Endothelial cell of umbilical vein (primary cell): Measurements from ENCODE around the gene GLP1R. TPM values are rescaled to one million over a fixed set of nuclear protein-coding genes. Genes with fewer than 3 reads are reported as not detected.

Source experiments
- BruUV-seq: library from RNA; stranded (reverse); fragments of 400-500 nt; replicated peaks from 2 replicates; lab custom pipeline; 2021; lab: Mats Ljungman, UMichigan
- CTCF ChIA-PET: fragments of 300-600, 350-600 bp; sonication (Branson Sonifier 250); formaldehyde crosslinking; loops from one replicate; lab custom pipeline; 2021; ENCODE audit warnings: antibody characterized with exemption, inconsistent platforms; lab: Charles Lee
- POLR2A ChIA-PET: fragments of 300-600, 350-600 bp; sonication (Branson Sonifier 250); formaldehyde crosslinking; loops from one replicate; lab custom pipeline; 2021; ENCODE audit warnings: antibody characterized with exemption, inconsistent platforms; lab: Charles Lee
- DNase-seq: peaks from one replicate; pipeline ENCODE4 v3.0.0-alpha.2; 2011; ENCODE audit warnings: low read depth, low spot score
- FAIRE-seq: peaks from 2 replicates; lab custom pipeline; 2011; peaks lifted over from hg19 to GRCh38; lab: Jason Lieb, UNC
- H2AFZ ChIP-seq: 2 replicates; pipeline ENCODE4 v1.6.0; 2012; ENCODE audit warnings: low read depth, low read length, control low read depth, inconsistent platforms
- H3K27ac ChIP-seq: 2 replicates; pipeline ENCODE4 v1.5.1; 2011; ENCODE audit warnings: low read depth, mild to moderate bottlenecking, control low read depth, low read length, moderate library complexity; ENCODE audit not compliant: insufficient read depth
- H3K27me3 ChIP-seq, 2 experiments: 2 replicates each; pipeline versions ENCODE4 v1.6.0 to v1.6.1; 2011; ENCODE audit warnings: low read length in 2 of 2, mixed read lengths in 1 of 2; ENCODE audit not compliant: control insufficient read depth in 2 of 2, insufficient read depth in 2 of 2
- H3K36me3 ChIP-seq, 2 experiments: 2 replicates in 1 of 2; 3 replicates in 1 of 2; pipeline ENCODE4 v1.5.1; 2011; ENCODE audit warnings: low read length in 2 of 2, mild to moderate bottlenecking in 1 of 2, moderate library complexity in 1 of 2; ENCODE audit not compliant: control insufficient read depth in 2 of 2, insufficient read depth in 2 of 2; ENCODE audit errors: extremely low read depth in 1 of 2
- H3K4me1 ChIP-seq: 3 replicates; pipeline ENCODE4 v1.5.1; 2011; ENCODE audit warnings: mild to moderate bottlenecking, low read length; ENCODE audit not compliant: control insufficient read depth, insufficient read depth; ENCODE audit errors: extremely low read depth
- H3K4me2 ChIP-seq: 2 replicates; pipeline ENCODE4 v1.6.1; 2011; ENCODE audit warnings: low read length, control low read depth, mixed read lengths; ENCODE audit not compliant: insufficient read depth
- H3K4me3 ChIP-seq, 3 experiments: fragments of 200-600 bp in 1 of 3; sonication (generic), shearing (Covaris generic) in 1 of 3; replicated peaks in 1 of 3; 2 replicates each; pipeline ENCODE4 v1.5.1; 2011 to 2016; ENCODE audit warnings: control low read depth in 3 of 3, low read length in 3 of 3, mild to moderate bottlenecking in 2 of 3, inconsistent platforms in 1 of 3, low read depth in 1 of 3, moderate library complexity in 1 of 3; ENCODE audit not compliant: insufficient read depth in 1 of 3
- H3K79me2 ChIP-seq: 2 replicates; pipeline ENCODE4 v1.6.0; 2012; ENCODE audit warnings: low read length, inconsistent platforms; ENCODE audit not compliant: control insufficient read depth, insufficient read depth
- H3K9ac ChIP-seq: replicated peaks from 2 replicates; pipeline ENCODE3; 2011; ENCODE audit warnings: low read length, control low read depth; ENCODE audit not compliant: insufficient read depth; ENCODE audit errors: extremely low read depth
- H3K9me1 ChIP-seq: replicated peaks from 3 replicates; pipeline ENCODE4 v1.6.0; 2011; ENCODE audit warnings: mild to moderate bottlenecking, low read length; ENCODE audit not compliant: control insufficient read depth, insufficient read depth; ENCODE audit errors: extremely low read depth
- H3K9me3 ChIP-seq: replicated peaks from 2 replicates; pipeline ENCODE4 v1.5.1; 2012; ENCODE audit warnings: low read length, inconsistent platforms; ENCODE audit not compliant: control insufficient read depth, insufficient read depth
- H4K20me1 ChIP-seq: replicated peaks from 2 replicates; pipeline ENCODE3; 2011; ENCODE audit warnings: mild to moderate bottlenecking, low read length; ENCODE audit not compliant: control insufficient read depth, insufficient read depth; ENCODE audit errors: extremely low read depth
- EZH2 ChIP-seq: IDR thresholded peaks from 2 replicates; pipeline ENCODE4 v1.6.1; 2012; ENCODE audit warnings: borderline replicate concordance, low read depth, mild to moderate bottlenecking, moderate library complexity, low read length, inconsistent platforms; ENCODE audit not compliant: severe bottlenecking
- FOS ChIP-seq: IDR thresholded peaks from 2 replicates; pipeline ENCODE4 v1.6.1; 2011; ENCODE audit warnings: mild to moderate bottlenecking, low read length, moderate library complexity, borderline replicate concordance; ENCODE audit not compliant: insufficient read depth
- JUN ChIP-seq: IDR thresholded peaks from 2 replicates; pipeline ENCODE4 v1.6.1; 2011; ENCODE audit warnings: borderline replicate concordance, low read depth; ENCODE audit not compliant: insufficient read length, insufficient read depth
- MYC ChIP-seq: IDR thresholded peaks from one replicate; pipeline ENCODE4 v1.6.1; 2011; ENCODE audit warnings: mild to moderate bottlenecking, low read depth, low read length
- POLR2A ChIP-seq: IDR thresholded peaks from 2 replicates; pipeline ENCODE4 v1.6.1; 2012; ENCODE audit warnings: low read depth, mild to moderate bottlenecking, control low read depth, low read length
- POLR2AphosphoS5 ChIP-seq: IDR thresholded peaks from 2 replicates; pipeline ENCODE4 v1.6.1; 2012; ENCODE audit warnings: low read depth, mild to moderate bottlenecking, control low read depth, low read length, moderate library complexity; ENCODE audit not compliant: insufficient read depth
- dilution Hi-C: fragments of 300-500 bp; cut with MboI; formaldehyde crosslinking; loops from one replicate; pipeline ENCODE4 v1.15.0; 2019; ENCODE audit warnings: low sequenced_read_pairs; ENCODE audit not compliant: extremely low pct_ligation_motif_present
- intact Hi-C: fragments of 100-400 bp; cut with micrococcal nuclease; formaldehyde crosslinking; loops from one replicate; pipeline ENCODE4 v1.10.0; 2022
- polyA plus RNA-seq, 4 experiments: library from polyadenylated mRNA; depleted of rRNA in 3 of 4; stranded (reverse) in 3 of 4; unstranded in 1 of 4; fragments of >200 nt; gene quantifications; 2 replicates each; pipeline versions ENCODE4 v1.2.1 to v1.2.3, GENCODE V29; 2011 to 2012; ENCODE audit warnings: missing spikeins in 1 of 4
- total RNA-seq: library from RNA; stranded (reverse); gene quantifications from 2 replicates; pipeline ENCODE4 v1.2.3, GENCODE V29; 2021
- TF ChIP-seq, protein P1 (sequence below), 2 donors: IDR thresholded peaks; 1 replicate in 1 of 2; 2 replicates in 1 of 2; pipeline ENCODE4 v1.5.1; 2011; ENCODE audit warnings: low read length in 2 of 2, mild to moderate bottlenecking in 2 of 2, moderate library complexity in 2 of 2, control low read depth in 1 of 2, inconsistent platforms in 1 of 2, low read depth in 1 of 2; ENCODE audit not compliant: insufficient read depth in 1 of 2; ENCODE audit errors: extremely low read depth in 1 of 2

GLP1R gene
- total and polyA plus RNA-seq, 2 donors (not counting 3 experiments of a cell fraction or from before 2014, with no cell fraction given): not detected

DNA sequence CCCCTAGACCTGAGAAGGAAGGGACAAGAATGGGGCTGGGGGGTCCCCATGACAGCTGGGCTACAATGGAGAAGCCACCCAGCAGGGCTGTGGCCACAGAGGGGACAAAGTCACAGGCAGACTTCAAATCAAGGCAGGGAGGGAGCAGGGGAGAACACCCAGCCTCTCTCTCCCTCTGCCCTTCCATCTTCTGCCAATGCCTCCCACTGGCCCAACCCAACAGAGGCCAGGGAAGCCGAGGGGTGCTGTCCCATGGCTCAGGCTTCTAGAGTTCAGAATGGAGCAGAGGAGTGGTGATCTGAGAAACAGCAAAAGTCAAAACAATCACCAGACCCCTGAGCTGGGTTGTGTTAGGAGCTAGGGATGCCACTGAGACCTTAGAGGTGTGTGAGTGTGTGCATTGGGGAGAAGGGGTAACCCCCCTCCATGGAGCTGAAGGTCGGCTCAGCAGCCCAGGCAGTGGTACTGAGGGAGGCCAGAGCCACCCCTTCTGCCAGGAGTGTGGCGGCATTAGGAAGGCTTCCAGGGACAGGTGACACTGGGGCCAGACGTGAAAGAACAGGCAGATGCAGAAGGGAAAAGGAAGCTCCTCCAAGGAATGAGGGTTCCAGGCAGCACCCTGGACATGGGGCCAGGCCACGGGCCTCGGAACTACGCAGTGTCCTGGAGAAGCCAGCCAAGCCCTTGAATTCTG, 12.0 kb downstream of the GLP1R start:
- FAIRE-seq (no peak), DNase-seq (no peak)
- Histone ChIP-seq H3K9ac (no peak overlapping the region), H3K4me1 (no peaks in the 10 kb centered on the region), H3K4me3 (no peak overlapping the region), H3K9me3 (no peaks in the 10 kb centered on the region), H2AFZ (no peak overlapping the region), H3K36me3 (no peaks in the 10 kb centered on the region), H3K9me1 (no peaks in the 10 kb centered on the region), H4K20me1 (no peaks in the 10 kb centered on the region), H3K79me2 (no peaks in the 10 kb centered on the region), H3K27ac (no peak overlapping the region), H3K27me3 (peaks cover 0 to 4% of the 10 kb centered on the region in 2 experiments), H3K4me2 (no peak overlapping the region)
- ChIA-PET POLR2A (no interaction called here), CTCF (interaction anchor here (2.0 kb wide), 1 partner anchor 10 kb away, joined by 6 read pairs; no protein-coding TSS in a partner anchor)
- BruUV-seq: no TSS peak
- no peak for TF ChIP-seq POLR2AphosphoS5
- no peak for TF ChIP-seq FOS
- no peak for TF ChIP-seq MYC
- TF ChIP-seq JUN: no peak
- TF ChIP-seq, protein P1, sequence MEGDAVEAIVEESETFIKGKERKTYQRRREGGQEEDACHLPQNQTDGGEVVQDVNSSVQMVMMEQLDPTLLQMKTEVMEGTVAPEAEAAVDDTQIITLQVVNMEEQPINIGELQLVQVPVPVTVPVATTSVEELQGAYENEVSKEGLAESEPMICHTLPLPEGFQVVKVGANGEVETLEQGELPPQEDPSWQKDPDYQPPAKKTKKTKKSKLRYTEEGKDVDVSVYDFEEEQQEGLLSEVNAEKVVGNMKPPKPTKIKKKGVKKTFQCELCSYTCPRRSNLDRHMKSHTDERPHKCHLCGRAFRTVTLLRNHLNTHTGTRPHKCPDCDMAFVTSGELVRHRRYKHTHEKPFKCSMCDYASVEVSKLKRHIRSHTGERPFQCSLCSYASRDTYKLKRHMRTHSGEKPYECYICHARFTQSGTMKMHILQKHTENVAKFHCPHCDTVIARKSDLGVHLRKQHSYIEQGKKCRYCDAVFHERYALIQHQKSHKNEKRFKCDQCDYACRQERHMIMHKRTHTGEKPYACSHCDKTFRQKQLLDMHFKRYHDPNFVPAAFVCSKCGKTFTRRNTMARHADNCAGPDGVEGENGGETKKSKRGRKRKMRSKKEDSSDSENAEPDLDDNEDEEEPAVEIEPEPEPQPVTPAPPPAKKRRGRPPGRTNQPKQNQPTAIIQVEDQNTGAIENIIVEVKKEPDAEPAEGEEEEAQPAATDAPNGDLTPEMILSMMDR (IDR thresholded peaks at IDR 0.05; ENCODE audit: extremely low read depth in 1 of 2, insufficient read depth in 1 of 2, low read depth in 1 of 2, low read length in 2 of 2): no peak
- no peak for TF ChIP-seq POLR2A
- TF ChIP-seq EZH2: no peak
- dilution Hi-C loops: no loop called here
- intact Hi-C loops: no loop called here
